ACC112 (cell line): ENCODE measurements around the gene RADIL.
"Not testable (repeated sequence)": the region's sequence is repeated elsewhere in the genome, so short reads cannot be mapped to it uniquely, and the experiment has no call there.

Experiments used
- H2AFZ ChIP-seq: fragments of 200-600 bp; sonication (generic); one replicate; pipeline ENCODE4 v1.6.0; 2017; ENCODE audit warnings: antibody characterized with exemption, low read length; ENCODE audit not compliant: unreplicated experiment
- H3K27ac ChIP-seq: fragments of 200-600 bp; sonication (generic); 2 replicates; pipeline ENCODE4 v1.5.1; 2014; ENCODE audit warnings: low read depth, mild to moderate bottlenecking, antibody characterized with exemption, low read length, moderate library complexity
- H3K27me3 ChIP-seq: fragments of 200-600 bp; sonication (generic); 2 replicates; pipeline ENCODE4 v1.6.1; 2014; ENCODE audit warnings: mild to moderate bottlenecking, antibody characterized with exemption, low read length, moderate library complexity, mixed read lengths; ENCODE audit not compliant: insufficient read depth
- H3K36me3 ChIP-seq: fragments of 200-600 bp; sonication (generic); 2 replicates; pipeline ENCODE4 v1.6.1; 2016; ENCODE audit warnings: mild to moderate bottlenecking, antibody characterized with exemption, low read length, moderate library complexity, mixed read lengths; ENCODE audit not compliant: insufficient read depth
- H3K4me1 ChIP-seq: fragments of 200-600 bp; sonication (generic); one replicate; pipeline ENCODE4 v1.6.1; 2016; ENCODE audit warnings: low read length, mixed read lengths; ENCODE audit not compliant: insufficient read depth, unreplicated experiment, control insufficient read depth
- H3K4me3 ChIP-seq: fragments of 200-600 bp; sonication (generic); 2 replicates; pipeline ENCODE4 v1.5.1; 2014; ENCODE audit warnings: mild to moderate bottlenecking, low read depth, low read length
- H3K79me2 ChIP-seq: fragments of 200-600 bp; sonication (generic); one replicate; pipeline ENCODE4 v1.6.0; 2016; ENCODE audit warnings: low read length; ENCODE audit not compliant: control insufficient read depth, unreplicated experiment, insufficient read depth

Gene RADIL

GRCh38 chr7:4797858-4798705 lies 85.4 kb downstream of the RADIL start:
- H2AFZ ChIP-seq: no peak overlapping the region
- H3K79me2 ChIP-seq: no peaks in the 10 kb centered on the region
- no peak overlapping the region for H3K27ac ChIP-seq
- H3K4me3 ChIP-seq: no peak overlapping the region
- no peaks in the 10 kb centered on the region for H3K4me1 ChIP-seq
- no peaks in the 10 kb centered on the region for H3K27me3 ChIP-seq
- H3K36me3 ChIP-seq: no peaks in the 10 kb centered on the region

- H3K79me2 ChIP-seq: no peaks in the 10 kb centered on the region
- H3K4me1 ChIP-seq: no peaks in the 10 kb centered on the region
- H3K27me3 ChIP-seq: no peaks in the 10 kb centered on the region
- H3K36me3 ChIP-seq: peaks cover 12% of the 10 kb centered on the region; the same call in 1 of the 2 replicates
- H2AFZ ChIP-seq: no peak overlapping the region
- no peak overlapping the region for H3K27ac ChIP-seq
- H3K4me3 ChIP-seq: no peak overlapping the region
These were observed 87.1 kb downstream of the RADIL start for GRCh38 chr7:4796453-4796852.

GRCh38 chr7:4794591-4795350 lies 88.7 kb downstream of the RADIL start:
- Histone ChIP-seq H2AFZ (no peak overlapping the region), H3K27ac (no peak overlapping the region), H3K79me2 (no peaks in the 10 kb centered on the region), H3K4me1 (no peaks in the 10 kb centered on the region), H3K4me3 (no peak overlapping the region), H3K36me3 (peaks cover 24% of the 10 kb centered on the region; the same call in 1 of the 2 replicates), H3K27me3 (no peaks in the 10 kb centered on the region)

GRCh38 chr7:4794171-4794570 lies 89.3 kb downstream of the RADIL start:
- H3K4me3 ChIP-seq, H3K27ac ChIP-seq, H3K79me2 ChIP-seq, H2AFZ ChIP-seq, H3K27me3 ChIP-seq, H3K4me1 ChIP-seq: not testable (repeated sequence)
- H3K36me3 ChIP-seq: peaks cover 24% of the 10 kb centered on the region; the same call in 1 of the 2 replicates

- H3K79me2 ChIP-seq, H3K27me3 ChIP-seq, H3K27ac ChIP-seq, H3K4me1 ChIP-seq, H3K4me3 ChIP-seq, H2AFZ ChIP-seq: not testable (repeated sequence)
- H3K36me3 ChIP-seq: peaks cover 24% of the 10 kb centered on the region; the same call in 1 of the 2 replicates
These were observed 90.0 kb downstream of the RADIL start for GRCh38 chr7:4793385-4793993.

GRCh38 chr7:4792537-4793126 lies 90.9 kb downstream of the RADIL start:
- Histone ChIP-seq H3K27ac (no peak overlapping the region), H3K36me3 (peaks cover 24% of the 10 kb centered on the region; the same call in 1 of the 2 replicates), H3K4me1 (no peaks in the 10 kb centered on the region), H3K79me2 (no peaks in the 10 kb centered on the region), H3K4me3 (no peak overlapping the region), H2AFZ (no peak overlapping the region), H3K27me3 (no peaks in the 10 kb centered on the region)

- H2AFZ ChIP-seq: no peak overlapping the region
These were observed 91.6 kb downstream of the RADIL start for GRCh38 chr7:4791738-4792536.

GRCh38 chr7:4791101-4791737 lies 92.3 kb downstream of the RADIL start:
- peaks cover 27% of the 10 kb centered on the region; the same call in 1 of the 2 replicates for H3K36me3 ChIP-seq
- H3K4me1 ChIP-seq: no peaks in the 10 kb centered on the region
- no peaks in the 10 kb centered on the region for H3K27me3 ChIP-seq
- no peak overlapping the region for H2AFZ ChIP-seq
- H3K79me2 ChIP-seq: no peaks in the 10 kb centered on the region
- H3K4me3 ChIP-seq: no peak overlapping the region
- no peak overlapping the region for H3K27ac ChIP-seq

More at GRCh38 chr7:4791738-4792536, 91.6 kb downstream of the RADIL start:
- H3K27me3 ChIP-seq: no peaks in the 10 kb centered on the region
- H3K36me3 ChIP-seq: peaks cover 24% of the 10 kb centered on the region; the same call in 1 of the 2 replicates
- H3K4me1 ChIP-seq: no peaks in the 10 kb centered on the region
- no peaks in the 10 kb centered on the region for H3K79me2 ChIP-seq
- H3K4me3 ChIP-seq: no peak overlapping the region
- no peak overlapping the region for H3K27ac ChIP-seq

- Histone ChIP-seq H3K4me3 (no peak overlapping the region), H3K27me3 (no peaks in the 10 kb centered on the region), H3K36me3 (peaks cover 33% of the 10 kb centered on the region; the same call in 1 of the 2 replicates), H3K4me1 (no peaks in the 10 kb centered on the region), H3K27ac (no peak overlapping the region), H2AFZ (no peak overlapping the region), H3K79me2 (no peaks in the 10 kb centered on the region)
These were observed 93.0 kb downstream of the RADIL start for GRCh38 chr7:4790516-4790991.
